Spinal cord (tissue), 4 donors: ENCODE measurements around the gene FAR1. TPM values are rescaled to one million over a fixed set of nuclear protein-coding genes. Genes with fewer than 3 reads are reported as not detected.

Experiments
- polyA plus RNA-seq, 2 donors: library from polyadenylated mRNA; unstranded; fragments of 120-200 nt; gene quantifications; one replicate each; pipeline ENCODE4 v1.2.1, GENCODE V29; 2013; ENCODE audit not compliant: insufficient read length in 2 of 2
- small RNA-seq: library from RNA; depleted of rRNA; stranded (forward); fragments of <200 nt; gene quantifications from one replicate; pipeline ENCODE3, GENCODE V24; 2014; ENCODE audit warnings: low replicate concordance
- total RNA-seq, 2 donors: library from RNA; depleted of rRNA in 1 of 2; stranded (reverse); fragments of 120-200 nt in 1 of 2; fragments of >200 nt in 1 of 2; gene quantifications; one replicate each; pipeline versions ENCODE4 v1.2.3 to v1.2.4, GENCODE V29; 2013 to 2014

Gene FAR1
- total and polyA plus RNA-seq, 4 donors, result 55.0 to 160 (median 73.0) TPM

Small RNA genes within 50 kb of the gene (small RNA-seq; reads per million reads assigned to genes)
- gene AC013828.1, result not detected
- not detected for gene RF00019
- not detected for gene RPL39P26

Other genes with a start within 250 kb of the FAR1 start
- 10 to 100 TPM; 61.3 to 90.7 TPM for gene BTBD10, start 205.4 kb upstream of the FAR1 start, total RNA-seq
- 10 to 100 TPM; 56.8 to 61.2 TPM for gene BTBD10, start 205.4 kb upstream of the FAR1 start, polyA plus RNA-seq
- gene PTH, start 172.7 kb upstream of the FAR1 start, total RNA-seq, result under 1 TPM in 1 of 2 donors, not detected in 1; 0.22 TPM
- not detected for gene PTH, start 172.7 kb upstream of the FAR1 start, polyA plus RNA-seq